Measurements from ENCODE around the gene RHBDL3. TPM values are rescaled to one million over a fixed set of nuclear protein-coding genes. Genes with fewer than 3 reads are reported as not detected.

Gene RHBDL3
- polyA plus RNA-seq, 1 donor from 2014 or later = 0.25 TPM

- H2AFZ ChIP-seq (ENCODE audit: low read depth, low read length) = no peak overlapping the region
- no peak overlapping the region for H3K27ac ChIP-seq (ENCODE audit: low read length)
- no peak overlapping the region for H3K9ac ChIP-seq (ENCODE audit: low read length)
- H4K20me1 ChIP-seq (ENCODE audit: insufficient read depth) = no peaks in the 10 kb centered on the region
- no peaks in the 10 kb centered on the region for H3K9me2 ChIP-seq (ENCODE audit: insufficient read depth, low read length)
- no peaks in the 10 kb centered on the region for H3K79me2 ChIP-seq (replicated peaks; ENCODE audit: insufficient read depth, low read length)
- H3K4me2 ChIP-seq (ENCODE audit: low read length) = no peak overlapping the region
- no peaks in the 10 kb centered on the region for H3F3A ChIP-seq (ENCODE audit: insufficient read depth, low read length, poor library complexity, severe bottlenecking)
- H3K36me3 ChIP-seq (ENCODE audit: insufficient read depth, low read length) = no peaks in the 10 kb centered on the region
- TF ChIP-seq REST (IDR thresholded peaks at IDR 0.05; ENCODE audit: borderline replicate concordance) (no peak), MXI1 (conservative IDR thresholded peaks at IDR 0.05; ENCODE audit: poor library complexity, severe bottlenecking) (no peak), RAD21 (conservative IDR thresholded peaks at IDR 0.05) (no peak), EP300 (conservative IDR thresholded peaks at IDR 0.05; ENCODE audit: poor library complexity, severe bottlenecking) (no peak), EZH2 (IDR thresholded peaks at IDR 0.05; ENCODE audit: borderline replicate concordance, insufficient read depth, low read length, poor library complexity, severe bottlenecking) (no peak), POLR2AphosphoS5 (IDR thresholded peaks at IDR 0.05) (no peak)
- H3K27me3 ChIP-seq (ENCODE audit: insufficient read depth, low read depth, low read length) = no peaks in the 10 kb centered on the region
- H3K4me3 ChIP-seq (ENCODE audit: low read length) = no peak overlapping the region
- H3K9me3 ChIP-seq (ENCODE audit: low read length) = no peaks in the 10 kb centered on the region
Measured at GRCh38 chr17:32320847-32321246, 55.2 kb downstream of the RHBDL3 start.

DNA sequence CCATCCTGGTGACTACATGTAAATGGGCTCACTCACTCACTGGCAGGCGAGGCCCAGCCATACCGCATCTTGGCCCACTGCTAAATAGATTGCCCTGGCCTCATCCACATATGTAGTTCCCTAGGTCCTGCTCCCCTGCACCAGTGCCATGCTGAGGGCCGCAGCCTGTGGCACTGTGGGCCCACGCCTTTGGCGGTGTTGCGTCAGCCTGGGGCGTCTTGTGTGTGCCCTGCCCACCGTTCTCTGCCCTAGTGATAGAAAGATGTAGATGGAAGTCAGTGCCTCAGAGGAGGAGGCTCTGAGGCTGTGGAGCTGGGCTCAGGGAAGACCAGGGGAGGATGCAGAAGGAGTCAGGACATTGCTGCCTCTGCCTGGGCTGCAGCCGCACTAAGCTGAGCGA, 57.4 kb downstream of the RHBDL3 start:
- H3K9me2 ChIP-seq (ENCODE audit: insufficient read depth, low read length) = no peaks in the 10 kb centered on the region
- no peak overlapping the region for H3K9ac ChIP-seq (ENCODE audit: low read length)
- H3K79me2 ChIP-seq (replicated peaks; ENCODE audit: insufficient read depth, low read length) = no peaks in the 10 kb centered on the region
- no peaks in the 10 kb centered on the region for H4K20me1 ChIP-seq (ENCODE audit: insufficient read depth)
- H3K27me3 ChIP-seq (ENCODE audit: insufficient read depth, low read depth, low read length) = no peaks in the 10 kb centered on the region
- H3K9me3 ChIP-seq (ENCODE audit: low read length) = no peaks in the 10 kb centered on the region
- no peaks in the 10 kb centered on the region for H3F3A ChIP-seq (ENCODE audit: insufficient read depth, low read length, poor library complexity, severe bottlenecking)
- no peak for TF ChIP-seq SMC3 (conservative IDR thresholded peaks at IDR 0.05; ENCODE audit: poor library complexity)
- TF ChIP-seq REST (IDR thresholded peaks at IDR 0.05; ENCODE audit: borderline replicate concordance) = no peak
- TF ChIP-seq POLR2AphosphoS5 (IDR thresholded peaks at IDR 0.05) = no peak
- no peak for TF ChIP-seq MXI1 (conservative IDR thresholded peaks at IDR 0.05; ENCODE audit: poor library complexity, severe bottlenecking)
- TF ChIP-seq EZH2 (IDR thresholded peaks at IDR 0.05; ENCODE audit: borderline replicate concordance, insufficient read depth, low read length, poor library complexity, severe bottlenecking) = no peak
- TF ChIP-seq EP300 (conservative IDR thresholded peaks at IDR 0.05; ENCODE audit: poor library complexity, severe bottlenecking) = no peak
- TF ChIP-seq TAF1 (IDR thresholded peaks at IDR 0.05; ENCODE audit: low read depth) = no peak
- TF ChIP-seq RAD21 (conservative IDR thresholded peaks at IDR 0.05) = no peak
- TF ChIP-seq CTCF (IDR thresholded peaks at IDR 0.05; ENCODE audit: poor library complexity, severe bottlenecking) = no peak
- no peaks in the 10 kb centered on the region for H3K36me3 ChIP-seq (ENCODE audit: insufficient read depth, low read length)
- H3K27ac ChIP-seq (ENCODE audit: low read length) = no peak overlapping the region
- no peak overlapping the region for H3K4me3 ChIP-seq (ENCODE audit: low read length)
- no peak overlapping the region for H3K4me2 ChIP-seq (ENCODE audit: low read length)
- no peak overlapping the region for H2AFZ ChIP-seq (ENCODE audit: low read depth, low read length)
